Suppressor macrophage (primary cell): ENCODE measurements around the gene TWNK.
A peak's percentile ranks its signal among the peaks of the same experiment; 100 is the strongest.
"Not testable (repeated sequence)": the region's sequence is repeated elsewhere in the genome, so short reads cannot be mapped to it uniquely, and the experiment has no call there.

Experiments used
- DNase-seq, 4 experiments: peaks; one replicate each; pipeline ENCODE4 v3.0.0-alpha.2; 2020 to 2022

The TWNK gene

DNA sequence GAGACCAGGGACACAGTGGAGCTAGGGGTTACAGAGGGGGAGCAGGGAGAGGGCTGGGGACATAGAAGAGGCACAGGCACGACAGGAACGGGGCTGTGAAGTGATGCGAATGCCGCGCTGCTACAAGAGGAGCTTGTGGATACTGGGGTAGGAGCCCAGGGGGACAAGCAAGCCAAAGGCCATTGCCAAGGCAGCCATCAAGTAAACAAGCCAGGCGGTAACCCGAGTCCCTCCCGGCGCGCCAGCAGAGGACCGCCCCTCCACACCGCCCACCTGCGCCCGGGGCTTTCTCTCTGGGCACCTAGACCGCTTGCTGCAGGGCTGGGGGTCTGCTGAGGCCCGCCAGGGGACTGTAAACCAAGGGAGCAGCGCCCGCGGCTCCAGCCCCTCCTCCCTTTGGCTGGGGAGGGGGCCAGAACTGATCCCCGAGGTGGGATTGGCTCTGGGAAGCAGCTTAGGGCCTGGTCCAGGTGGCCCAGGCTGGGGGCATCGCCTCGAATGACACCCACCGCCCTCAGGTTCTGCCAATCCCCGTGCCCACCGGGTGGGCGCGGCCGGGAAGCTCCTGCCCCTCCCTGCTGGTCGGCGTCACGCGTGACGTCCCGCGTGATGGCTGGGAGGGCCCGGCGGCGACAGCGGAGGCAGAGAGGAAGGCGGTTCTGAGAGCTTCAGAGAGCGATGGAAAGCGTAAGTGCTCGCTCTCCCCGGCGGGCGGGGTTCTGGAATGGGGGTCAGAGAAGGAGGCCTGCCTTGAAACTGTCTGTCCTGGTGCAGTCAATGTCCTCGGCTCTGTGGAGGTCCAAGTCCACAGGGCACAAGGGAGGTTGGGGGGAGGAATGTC, 44.7 kb downstream of the TWNK start:
- peak; percentile 88 to 95 (median 92) for DNase-seq

DNA sequence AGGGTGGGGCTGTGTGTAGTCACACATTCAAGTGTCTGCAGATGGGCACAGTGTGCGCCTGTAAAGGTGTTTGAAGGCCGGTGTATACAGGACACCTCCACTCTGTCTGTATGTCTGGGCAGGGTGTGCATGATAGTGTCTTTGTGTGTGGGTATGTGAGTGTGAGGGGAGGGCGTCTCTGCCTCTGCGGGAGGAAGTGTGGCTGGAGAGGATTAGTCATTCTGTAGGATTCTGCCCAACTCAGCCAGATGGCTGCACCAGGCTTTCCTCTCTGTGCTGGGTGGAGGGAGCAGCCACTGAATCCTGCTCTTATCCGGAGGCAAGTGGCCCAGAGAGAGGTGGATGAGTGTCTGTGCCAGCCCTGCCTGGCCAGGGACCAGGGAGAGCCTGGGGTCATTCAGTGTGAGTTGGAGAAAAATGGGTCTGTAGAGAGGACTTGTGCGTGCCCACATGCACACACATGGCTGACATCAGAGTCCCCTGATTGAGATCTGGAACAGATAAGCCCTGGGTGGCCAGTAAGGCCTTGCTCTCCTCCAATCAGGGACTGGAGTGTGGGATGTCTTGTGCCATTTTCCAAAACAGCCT, 45.4 kb downstream of the TWNK start:
- peak; percentile 73 to 86 (median 82) for DNase-seq

DNA sequence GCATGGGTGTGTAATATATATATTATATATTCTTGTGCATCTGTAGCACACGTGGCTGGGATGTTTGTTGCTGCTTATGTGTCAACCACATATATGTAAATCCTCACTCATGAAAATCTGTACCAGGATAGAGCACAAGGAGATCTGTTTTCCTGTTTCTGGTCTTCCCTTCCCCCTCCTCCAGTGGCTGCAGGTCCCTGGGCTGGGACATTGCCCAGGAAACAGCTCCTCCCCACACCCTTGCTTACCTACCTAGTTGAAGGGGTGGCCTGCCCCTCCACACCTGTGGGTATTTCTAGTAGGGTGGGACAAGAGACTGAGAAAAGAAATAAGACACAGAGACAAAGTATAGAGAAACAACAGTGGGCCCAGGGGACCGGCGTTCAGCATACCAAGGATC, 45.9 kb downstream of the TWNK start:
- no peak for DNase-seq

DNA sequence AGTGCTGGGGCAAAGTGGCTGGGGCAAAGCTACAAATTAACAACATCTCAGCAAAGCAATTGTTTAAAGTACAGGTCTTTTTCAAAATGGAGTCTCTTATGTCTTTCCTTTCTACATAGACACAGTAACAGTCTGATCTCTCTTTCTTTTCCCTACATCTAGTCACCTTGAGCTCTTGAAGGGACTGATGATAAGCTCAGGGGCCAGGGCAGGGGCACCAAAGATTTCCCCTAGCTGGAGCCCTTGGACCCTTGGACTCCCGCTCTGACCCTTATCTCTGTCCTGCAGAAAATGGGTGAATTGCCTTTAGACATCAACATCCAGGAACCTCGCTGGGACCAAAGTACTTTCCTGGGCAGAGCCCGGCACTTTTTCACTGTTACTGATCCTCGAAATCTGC, 47.1 kb downstream of the TWNK start:
- DNase-seq, result not testable (repeated sequence)

DNA sequence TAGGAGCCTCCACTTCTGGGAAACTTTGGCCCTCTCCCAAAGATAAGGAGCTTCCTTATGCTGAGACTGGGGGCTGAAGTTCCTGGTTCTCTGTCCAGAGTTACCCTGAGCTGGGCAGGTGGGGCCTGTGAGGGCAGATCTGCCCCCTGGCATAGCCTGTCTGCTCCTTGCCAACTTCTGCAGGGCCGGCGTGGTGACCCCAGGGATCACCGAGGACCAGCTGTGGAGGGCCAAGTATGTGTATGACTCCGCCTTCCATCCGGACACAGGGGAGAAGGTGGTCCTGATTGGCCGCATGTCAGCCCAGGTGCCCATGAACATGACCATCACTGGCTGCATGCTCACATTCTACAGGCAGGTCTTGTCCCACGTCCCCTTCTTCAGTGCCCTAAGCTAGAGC, 48.0 kb downstream of the TWNK start:
- DNase-seq, result no peak

DNA sequence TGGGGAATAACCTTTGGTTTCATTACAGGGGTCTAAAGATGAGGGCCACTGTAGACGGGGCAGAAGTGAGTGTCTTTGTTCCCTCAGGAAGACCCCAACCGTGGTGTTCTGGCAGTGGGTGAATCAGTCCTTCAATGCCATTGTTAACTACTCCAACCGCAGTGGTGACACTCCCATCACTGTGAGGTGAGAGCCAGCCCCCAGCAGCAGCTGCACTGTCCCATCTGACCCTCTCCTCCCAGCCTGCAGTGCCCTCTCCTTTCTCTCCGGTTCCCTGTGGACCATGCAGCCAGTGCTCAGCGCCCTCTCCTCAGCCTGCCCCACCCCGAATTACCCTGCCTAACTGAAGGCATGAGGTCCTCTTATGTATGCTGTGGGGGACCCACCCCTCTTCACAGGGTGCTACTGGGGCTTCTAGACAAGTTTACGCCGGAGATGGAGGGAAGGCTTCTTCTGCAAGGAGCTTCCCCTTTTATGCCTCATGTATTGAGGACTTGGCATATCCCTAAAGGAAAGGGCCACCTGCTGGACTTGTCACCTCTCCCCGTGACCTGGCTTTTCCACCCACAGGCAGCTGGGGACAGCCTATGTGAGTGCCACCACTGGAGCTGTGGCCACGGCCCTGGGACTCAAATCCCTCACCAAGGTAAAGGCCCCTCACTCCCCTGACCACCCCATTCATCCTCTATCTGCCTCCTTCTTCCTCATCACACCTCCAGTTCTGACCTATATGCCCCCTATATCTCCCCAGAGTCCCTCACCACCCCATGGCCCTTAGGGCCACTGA, 48.8 kb downstream of the TWNK start:
- no peak for DNase-seq

DNA sequence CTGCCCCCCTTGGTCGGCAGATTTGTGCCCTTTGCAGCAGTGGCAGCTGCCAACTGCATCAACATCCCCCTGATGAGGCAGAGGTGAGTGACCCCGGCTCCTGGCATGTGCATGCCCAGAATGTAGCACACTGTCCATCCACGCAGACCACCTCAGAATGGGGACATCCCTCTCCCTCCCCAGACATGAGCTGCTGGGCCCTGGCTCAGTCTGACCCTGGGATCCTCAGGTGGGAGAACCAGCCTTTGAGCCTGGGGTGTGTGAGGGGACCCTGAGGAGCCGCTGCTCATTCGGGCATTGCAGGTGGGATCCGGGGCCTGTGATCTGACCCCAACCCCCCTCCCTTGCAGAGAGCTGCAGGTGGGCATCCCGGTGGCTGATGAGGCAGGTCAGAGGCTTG, 49.4 kb downstream of the TWNK start:
- DNase-seq, result no peak

DNA sequence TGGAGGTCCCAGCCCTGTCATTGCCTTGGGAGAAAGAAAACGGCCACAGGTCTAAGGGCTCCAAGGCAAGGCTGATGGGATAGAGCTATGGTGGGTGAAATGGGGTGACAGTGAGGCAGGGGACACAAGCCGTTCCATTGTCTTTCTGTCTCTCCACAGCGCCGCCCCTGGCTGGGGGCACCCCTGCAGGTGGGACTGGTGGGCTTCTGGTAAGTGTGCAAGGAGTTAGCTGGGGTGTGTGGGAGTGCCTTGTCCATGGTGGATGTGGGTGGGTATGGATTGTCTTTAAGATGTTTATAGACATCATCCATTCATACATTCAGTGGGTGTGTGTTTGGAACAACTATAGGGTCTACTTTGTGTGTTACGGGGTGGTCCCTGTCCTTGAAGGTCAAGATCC, 51.1 kb downstream of the TWNK start:
- DNase-seq, result no peak

DNA sequence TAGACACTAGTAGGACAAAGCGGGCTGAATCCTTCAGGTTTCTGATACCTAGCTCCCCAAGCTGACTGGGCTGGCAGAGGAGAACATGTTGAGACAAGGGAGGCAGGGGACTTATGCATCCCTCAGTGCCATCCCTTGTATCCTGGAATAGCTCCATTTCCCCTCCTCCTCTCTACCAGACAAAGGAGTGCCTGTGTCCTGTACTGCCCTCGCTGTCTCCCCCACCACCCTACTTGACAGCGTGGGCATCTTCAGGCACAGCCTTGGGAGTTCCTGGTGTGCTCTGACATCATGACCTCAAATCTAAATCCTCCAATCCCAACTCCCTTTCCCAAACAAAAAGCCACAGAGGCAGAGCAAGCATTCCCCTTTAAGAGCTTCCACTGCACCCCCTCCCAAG, 52.7 kb downstream of the TWNK start:
- no peak for DNase-seq

DNA sequence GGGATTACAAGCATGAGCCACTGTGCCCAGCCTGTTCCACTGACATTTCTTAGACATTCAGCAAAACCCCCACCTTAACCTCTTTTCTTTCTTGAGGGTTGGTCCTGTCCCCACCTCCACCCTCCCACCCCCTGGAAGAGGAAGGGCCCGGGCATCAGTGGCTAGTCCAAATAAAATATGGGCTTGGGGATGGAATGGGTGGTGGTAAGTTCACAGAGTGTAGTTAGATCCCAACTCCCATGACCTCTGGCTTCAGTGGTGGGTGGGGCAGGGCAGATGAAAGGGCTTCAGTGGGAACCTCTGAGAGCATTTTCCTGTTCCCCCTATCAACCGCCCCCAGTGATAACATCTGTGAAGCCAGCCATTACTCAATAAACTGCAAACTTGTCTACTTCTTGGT, 53.5 kb downstream of the TWNK start:
- no peak for DNase-seq

DNA sequence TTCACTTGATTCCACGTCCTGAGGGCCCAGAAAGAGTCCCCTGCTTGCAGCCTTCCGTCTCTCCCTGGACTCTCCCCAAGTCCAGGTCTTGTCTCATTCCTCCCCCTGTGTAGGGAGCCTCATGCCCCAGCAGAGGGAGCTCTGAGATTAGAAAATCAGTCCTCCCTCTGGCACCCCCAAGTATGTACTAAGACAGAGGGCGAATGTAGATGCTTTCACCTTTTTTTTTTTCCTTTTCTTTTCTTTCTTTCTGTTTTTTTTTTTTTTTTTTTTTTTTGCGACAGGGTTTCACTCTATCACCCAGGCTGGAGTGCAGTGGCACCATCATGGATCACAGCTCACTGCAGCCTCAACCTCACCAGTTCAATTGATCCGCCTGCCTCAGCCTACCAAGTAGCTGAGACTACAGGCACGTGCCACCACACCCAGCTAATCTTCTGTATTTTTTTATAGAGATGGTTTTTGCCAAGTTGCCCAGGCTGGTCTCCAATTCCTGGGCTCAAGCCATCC, 54.0 kb downstream of the TWNK start:
- DNase-seq, result peak; percentile 78 to 83 (median 81)

DNA sequence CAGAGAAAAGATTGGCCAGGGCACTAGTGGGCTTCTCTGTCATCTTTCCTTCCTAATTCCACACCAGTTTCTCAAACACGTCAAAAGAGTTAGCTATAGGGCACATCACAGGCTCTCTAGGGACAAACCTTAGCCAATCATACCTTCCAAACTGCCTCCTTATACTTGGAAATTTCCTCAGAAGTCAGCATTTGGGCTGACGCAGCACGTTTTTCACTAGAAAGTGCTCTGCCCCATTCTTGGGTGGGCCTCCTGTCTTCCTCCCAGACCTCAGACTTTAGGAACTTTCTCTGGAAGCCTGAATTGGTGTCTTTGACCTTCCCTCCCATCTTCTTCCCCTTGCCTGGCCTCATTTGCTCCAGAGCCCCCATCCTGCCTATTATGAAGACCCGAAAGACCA, 54.8 kb downstream of the TWNK start:
- no peak for DNase-seq

DNA sequence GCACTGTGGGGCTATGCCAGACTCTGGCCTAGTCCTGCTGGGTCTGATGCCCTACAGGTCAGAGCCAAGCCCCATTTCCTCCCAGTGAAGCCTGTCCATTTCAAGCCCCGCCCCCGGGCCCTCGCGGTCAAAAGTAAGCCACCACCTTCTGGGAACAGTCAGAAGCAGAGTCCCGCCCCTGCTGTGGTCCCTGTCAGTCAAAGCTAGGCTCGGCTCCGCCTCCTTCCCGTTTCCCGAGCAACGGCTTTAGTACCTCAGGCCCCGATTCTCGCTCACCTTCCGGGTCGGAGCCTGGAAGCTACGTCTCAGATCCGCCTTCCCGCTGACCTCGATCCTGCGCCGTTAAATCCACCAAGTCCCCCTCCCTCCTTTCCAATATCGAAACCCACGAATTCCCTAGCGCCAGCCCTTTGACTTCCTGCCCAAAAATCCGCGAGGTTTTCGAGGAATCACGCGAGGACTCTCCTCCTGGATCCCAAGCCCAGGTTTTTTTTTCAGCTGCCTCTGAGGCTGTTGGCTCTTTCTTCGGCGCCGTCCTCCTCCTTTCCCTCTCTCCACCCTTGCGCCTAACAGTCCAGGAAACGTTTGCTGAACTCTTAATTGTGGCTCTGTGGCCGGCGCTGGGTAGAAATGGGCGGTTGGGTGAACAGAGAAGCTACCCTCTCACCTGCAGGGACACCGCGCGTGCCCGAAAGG, 55.5 kb downstream of the TWNK start:
- peak; percentile 95 to 97 (median 96) for DNase-seq

DNA sequence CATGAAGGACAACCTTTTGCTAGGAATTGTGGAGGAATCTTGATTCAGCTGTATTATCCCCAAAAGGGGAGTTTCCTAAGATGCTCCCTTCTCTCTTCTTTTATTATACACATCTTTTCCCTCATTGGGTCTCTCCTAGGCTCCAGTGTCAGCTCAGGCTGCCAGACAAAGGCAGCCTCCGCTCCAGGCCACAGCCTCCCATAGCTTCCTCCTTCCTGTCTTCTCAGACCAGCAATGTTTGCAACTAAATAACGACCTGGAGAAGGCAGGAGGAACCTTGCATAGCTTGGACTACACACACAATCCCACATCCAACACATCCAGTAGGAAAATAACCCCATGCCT, 56.0 kb downstream of the TWNK start:
- DNase-seq, result peak in 1 of 4 experiments; percentile 32
